Kidney epithelial cell (primary cell): ENCODE data around the gene UNC50. TPM values are rescaled to one million over a fixed set of nuclear protein-coding genes. Genes with fewer than 3 reads are reported as not detected.

Experiments
- DNase-seq: peaks from one replicate; pipeline ENCODE4 v3.0.0-alpha.2; 2010; ENCODE audit warnings: low read depth
- H3K27me3 ChIP-seq: 2 replicates; pipeline ENCODE4 v1.6.0; 2011; ENCODE audit warnings: low read length; ENCODE audit not compliant: control insufficient read depth, insufficient read depth
- H3K36me3 ChIP-seq: 2 replicates; pipeline ENCODE4 v1.5.1; 2011; ENCODE audit warnings: low read length; ENCODE audit not compliant: control insufficient read depth, insufficient read depth
- H3K4me3 ChIP-seq: 2 replicates; pipeline ENCODE4 v1.5.1; 2011; ENCODE audit warnings: low read depth, mild to moderate bottlenecking, control low read depth, low read length
- CTCF ChIP-seq: IDR thresholded peaks from 2 replicates; pipeline ENCODE4 v1.5.1; 2011; ENCODE audit warnings: mild to moderate bottlenecking, moderate library complexity, low read length, control low read depth, inconsistent platforms; ENCODE audit not compliant: insufficient read depth, poor library complexity, severe bottlenecking
- total RNA-seq: library from RNA; depleted of rRNA; stranded (reverse); fragments of >200 nt; gene quantifications from 2 replicates; pipeline ENCODE4 v1.2.3, GENCODE V29; 2015

UNC50 gene
- total RNA-seq, 1 donor from 2014 or later: 57.1 TPM

DNA sequence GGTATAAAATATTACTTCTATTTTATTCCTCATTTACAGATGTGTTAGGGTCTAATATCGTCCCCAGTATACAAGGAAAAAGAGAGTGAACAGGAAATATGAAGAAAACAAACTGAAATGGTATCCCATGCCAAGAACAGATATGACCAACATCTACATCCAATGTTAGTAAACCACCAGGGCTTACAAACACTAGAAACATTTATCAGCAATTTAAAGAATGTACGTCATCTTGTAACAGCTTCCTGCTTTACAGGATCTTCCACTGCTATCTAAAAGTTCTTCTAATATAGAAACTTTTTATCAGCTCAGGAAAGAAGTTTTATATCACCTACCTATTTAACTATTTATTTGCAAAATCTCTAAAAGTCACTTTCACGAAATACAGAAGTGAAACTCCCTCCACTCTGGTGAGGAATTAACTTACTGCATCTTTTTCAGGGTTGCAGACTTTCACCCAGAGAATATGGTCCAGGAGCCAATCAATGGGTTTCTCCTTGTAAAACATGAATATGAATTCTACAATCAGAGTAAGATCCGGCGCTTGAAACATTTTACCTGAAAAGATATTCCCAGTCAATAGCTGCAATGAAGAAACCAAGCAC is 35.2 kb downstream of the UNC50 start:
- H3K27me3 ChIP-seq: no peaks in the 10 kb centered on the region
- no peak for DNase-seq
- no peak for TF ChIP-seq CTCF
- H3K36me3 ChIP-seq: no peaks in the 10 kb centered on the region
- no peak overlapping the region for H3K4me3 ChIP-seq

- TF ChIP-seq CTCF: no peak
- H3K36me3 ChIP-seq: no peaks in the 10 kb centered on the region
- H3K27me3 ChIP-seq: no peaks in the 10 kb centered on the region
- DNase-seq: no peak
- no peak overlapping the region for H3K4me3 ChIP-seq
Observed at GRCh38 chr2:98647636-98648035, 39.2 kb downstream of the UNC50 start.

DNA sequence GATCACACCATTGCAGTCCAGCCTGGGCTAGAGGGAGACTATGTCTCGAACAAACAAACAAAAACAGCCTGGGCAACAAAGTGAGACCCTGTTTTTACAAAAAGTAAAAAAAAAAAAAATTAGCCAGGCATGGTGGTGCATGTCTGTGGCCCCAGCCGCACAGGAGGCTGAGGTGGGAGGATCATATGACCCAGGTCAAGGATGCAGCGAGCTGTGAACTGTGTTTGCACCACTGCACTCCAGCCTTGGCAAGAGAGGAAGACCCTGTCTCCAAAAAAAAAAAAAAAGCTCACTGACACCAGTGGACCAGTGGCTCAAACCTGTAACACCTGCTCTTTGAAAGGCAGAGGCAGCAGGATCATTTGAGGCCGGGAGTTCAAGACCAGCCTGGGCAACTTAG is 40.1 kb downstream of the UNC50 start:
- H3K36me3 ChIP-seq: no peaks in the 10 kb centered on the region
- no peak for DNase-seq
- H3K4me3 ChIP-seq: no peak overlapping the region
- no peak for TF ChIP-seq CTCF
- no peaks in the 10 kb centered on the region for H3K27me3 ChIP-seq

DNA sequence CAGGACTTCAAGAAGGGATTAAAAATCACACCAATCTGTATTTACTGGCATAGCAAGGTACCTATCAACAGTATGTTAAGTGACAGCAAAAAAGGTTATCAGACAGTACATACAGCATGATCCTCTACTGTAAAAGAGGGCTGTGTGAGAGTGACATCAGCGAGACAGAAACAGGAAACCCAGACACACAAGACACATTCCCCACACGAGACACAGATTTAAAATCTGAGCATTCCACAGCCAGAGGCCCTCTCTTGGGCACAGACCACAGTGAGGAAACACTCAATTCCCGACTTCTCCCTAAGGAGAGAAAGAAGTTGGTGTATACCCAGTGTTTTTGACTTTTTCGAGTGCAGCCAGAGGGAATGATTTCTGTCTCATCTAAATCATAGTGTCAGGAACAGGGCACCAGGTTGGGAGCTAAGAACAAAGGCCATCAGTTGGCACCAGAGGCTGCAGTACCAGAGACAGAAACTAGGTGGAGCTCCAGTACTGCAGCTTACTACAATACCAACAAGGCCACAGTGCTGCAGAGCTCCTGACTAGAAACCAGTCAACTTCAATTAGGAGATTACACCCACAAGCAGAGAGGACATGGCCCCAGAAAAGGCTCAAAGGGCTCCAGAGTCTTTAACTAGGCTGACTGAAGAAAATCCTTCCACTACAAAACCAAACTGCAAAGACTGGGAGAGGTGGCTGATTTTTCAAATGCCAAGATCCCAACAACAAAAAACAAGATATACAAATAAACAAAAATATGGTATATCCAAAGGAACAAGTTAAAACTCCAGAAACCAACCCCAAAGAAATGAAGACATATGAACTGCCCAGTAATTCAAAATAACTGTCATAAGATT is 41.0 kb downstream of the UNC50 start:
- peak; percentile 99 for TF ChIP-seq CTCF
- DNase-seq: peak; percentile 38
- Histone ChIP-seq H3K4me3 (no peak overlapping the region), H3K36me3 (no peaks in the 10 kb centered on the region), H3K27me3 (no peaks in the 10 kb centered on the region)

DNA sequence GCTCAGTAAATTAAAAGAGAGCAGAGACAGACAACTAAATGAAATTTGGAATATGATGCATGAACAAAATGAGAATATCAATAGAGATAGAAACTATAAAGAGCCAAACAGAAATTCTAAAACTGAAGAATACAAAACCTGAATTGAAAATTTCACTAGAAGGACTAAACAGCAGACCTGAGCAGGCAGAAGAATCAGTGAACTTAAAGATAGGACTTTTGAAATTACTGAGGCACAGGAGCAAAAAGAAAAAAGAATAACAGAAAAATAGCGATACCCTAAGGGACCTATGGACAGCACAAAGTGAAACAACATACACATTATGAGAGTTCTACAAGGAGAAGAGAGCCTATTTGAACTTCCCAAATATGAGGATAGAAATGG is 41.6 kb downstream of the UNC50 start:
- TF ChIP-seq CTCF: no peak
- no peak overlapping the region for H3K4me3 ChIP-seq
- no peaks in the 10 kb centered on the region for H3K27me3 ChIP-seq
- DNase-seq: no peak
- H3K36me3 ChIP-seq: no peaks in the 10 kb centered on the region

GRCh38 chr2:98650998-98651397 is 42.6 kb downstream of the UNC50 start:
- no peaks in the 10 kb centered on the region for H3K27me3 ChIP-seq
- no peak for TF ChIP-seq CTCF

More at GRCh38 chr2:98650998-98651397, 42.6 kb downstream of the UNC50 start:
- H3K36me3 ChIP-seq: no peaks in the 10 kb centered on the region
- DNase-seq: no peak
- no peak overlapping the region for H3K4me3 ChIP-seq
